Stimulated activated CD4-positive, alpha-beta T cell treated with anti-CD3 and anti-CD28 coated beads, Interleukin-12 subunit alpha, Interleukin-12 subunit beta, amount 100 ng/mL, for 24 hours (primary cell): ENCODE data around the gene TMEM204.
"Not testable (repeated sequence)": the region's sequence is repeated elsewhere in the genome, so short reads cannot be mapped to it uniquely, and the experiment has no call there.

ENCODE experiments used
- DNase-seq, 2 experiments: peaks; one replicate each; pipeline ENCODE4 v3.0.0-alpha.2; 2020; ENCODE audit warnings: low read depth in 2 of 2

The TMEM204 gene

GRCh38 chr16:1592446-1592845, 59.0 kb downstream of the TMEM204 start:
- DNase-seq, result no peak

GRCh38 chr16:1595511-1595910, 62.0 kb downstream of the TMEM204 start:
- not testable (repeated sequence) for DNase-seq

GRCh38 chr16:1596516-1596915, 63.0 kb downstream of the TMEM204 start:
- DNase-seq, result no peak

- no peak for DNase-seq
These were observed 63.7 kb downstream of the TMEM204 start for GRCh38 chr16:1597154-1597553.

GRCh38 chr16:1601031-1601430, 67.6 kb downstream of the TMEM204 start:
- DNase-seq, result no peak

- no peak for DNase-seq
These were observed 68.0 kb downstream of the TMEM204 start for GRCh38 chr16:1601489-1601888.

- no peak for DNase-seq
These were observed 68.8 kb downstream of the TMEM204 start for GRCh38 chr16:1602285-1602684.
